ENCODE data around the gene SUCLG1. TPM values are rescaled to one million over a fixed set of nuclear protein-coding genes. Genes with fewer than 3 reads are reported as not detected.
A peak's percentile ranks its signal among the peaks of the same experiment; 100 is the strongest.
"Not testable (repeated sequence)": the region's sequence is repeated elsewhere in the genome, so short reads cannot be mapped to it uniquely, and the experiment has no call there.

Gene SUCLG1
- 49.6 and 52.5 TPM in 2 replicates for total RNA-seq (2014; rRNA removed)
- polyA plus RNA-seq (2012) = 68.9 TPM

GRCh38 chr2:84459018-84459943 lies at the start of gene SUCLG1:
Gene SUCLG1 (minus strand): TSS chr2:84459280. CDS start chr2:84459269, 11 bp downstream.
- DNase-seq (ENCODE audit: low read depth) = peak; percentile 80

- no peak for DNase-seq (ENCODE audit: low read depth)
Measured at GRCh38 chr2:84498150-84498799, 39.2 kb upstream of the SUCLG1 start.

GRCh38 chr2:84497285-84497684 lies 38.2 kb upstream of the SUCLG1 start:
- no peak for DNase-seq (ENCODE audit: low read depth)

- no peak for DNase-seq (ENCODE audit: low read depth)
Measured at GRCh38 chr2:84496386-84496785, 37.3 kb upstream of the SUCLG1 start.

GRCh38 chr2:84495539-84496146 lies 36.6 kb upstream of the SUCLG1 start:
- DNase-seq (ENCODE audit: low read depth) = peak; percentile 67

- DNase-seq (ENCODE audit: low read depth) = peak; percentile 24
Measured at GRCh38 chr2:84494070-84494469, 35.0 kb upstream of the SUCLG1 start.

- peak; percentile 85 for DNase-seq (ENCODE audit: low read depth)
Measured at GRCh38 chr2:84493514-84493913, 34.4 kb upstream of the SUCLG1 start.

- DNase-seq (ENCODE audit: low read depth) = peak; percentile 32
Measured at GRCh38 chr2:84492571-84492970, 33.5 kb upstream of the SUCLG1 start.

GRCh38 chr2:84491741-84492140 lies 32.7 kb upstream of the SUCLG1 start:
- no peak for DNase-seq (ENCODE audit: low read depth)

- DNase-seq (ENCODE audit: low read depth) = no peak
Measured at GRCh38 chr2:84491256-84491655, 32.2 kb upstream of the SUCLG1 start.

GRCh38 chr2:84487298-84487996 lies 28.4 kb upstream of the SUCLG1 start:
- no peak for DNase-seq (ENCODE audit: low read depth)

- DNase-seq (ENCODE audit: low read depth) = peak; percentile 24
Measured at GRCh38 chr2:84486441-84487115, 27.5 kb upstream of the SUCLG1 start.

GRCh38 chr2:84483320-84483719 lies 24.2 kb upstream of the SUCLG1 start:
- no peak for DNase-seq (ENCODE audit: low read depth)

- DNase-seq (ENCODE audit: low read depth) = peak; percentile 3
Measured at GRCh38 chr2:84482603-84483002, 23.5 kb upstream of the SUCLG1 start.

GRCh38 chr2:84481702-84482101 lies 22.6 kb upstream of the SUCLG1 start:
- peak; percentile 73 for DNase-seq (ENCODE audit: low read depth)

- DNase-seq (ENCODE audit: low read depth) = no peak
Measured at GRCh38 chr2:84478867-84479266, 19.8 kb upstream of the SUCLG1 start.

GRCh38 chr2:84477886-84478285 lies 18.8 kb upstream of the SUCLG1 start:
- DNase-seq (ENCODE audit: low read depth) = peak; percentile 28

- DNase-seq (ENCODE audit: low read depth) = no peak
Measured at GRCh38 chr2:84474176-84474575, 15.1 kb upstream of the SUCLG1 start.

GRCh38 chr2:84472856-84473565 lies 13.9 kb upstream of the SUCLG1 start:
- DNase-seq (ENCODE audit: low read depth) = no peak

- DNase-seq (ENCODE audit: low read depth) = not testable (repeated sequence)
Measured at GRCh38 chr2:84472423-84472822, 13.3 kb upstream of the SUCLG1 start.

Measured in LHCN-M2 (cell line).